Lower leg skin (tissue), 4 donors: Measurements from ENCODE around the gene CCSER1. TPM values are rescaled to one million over a fixed set of nuclear protein-coding genes. Genes with fewer than 3 reads are reported as not detected.

Experiments used
- DNase-seq, 2 donors: peaks; one replicate each; pipeline ENCODE4 v3.0.0-alpha.2; 2019; ENCODE audit warnings: low spot score in 2 of 2
- H3K4me3 ChIP-seq: fragments of 200-600 bp; sonication (generic); 2 replicates; pipeline ENCODE4 v1.5.1; 2017; ENCODE audit warnings: mild to moderate bottlenecking, low read depth; ENCODE audit not compliant: poor library complexity, severe bottlenecking
- POLR2A ChIP-seq, 2 donors: fragments of 450-650 bp; IDR thresholded peaks; one replicate each; pipeline ENCODE4 v1.6.1; 2016 to 2017; ENCODE audit warnings: antibody characterized with exemption in 2 of 2, mild to moderate bottlenecking in 1 of 2, moderate library complexity in 1 of 2
- WGBS, 2 donors: methylation state at CpG; one replicate each; pipeline ENCODE4 v1.1.5; 2018; 5-methylcytosine and 5-hydroxymethylcytosine counted together
- intact Hi-C: fragments of 100-400 bp; cut with DNase I; formaldehyde crosslinking; loops from one replicate; pipeline ENCODE4 v1.15.0; 2023; ENCODE audit warnings: low total_unique reads
- total RNA-seq, 4 donors: library from RNA; depleted of rRNA; stranded (reverse); fragments of >200 nt; gene quantifications; one replicate each; pipeline ENCODE4 v1.1.0, GENCODE V29; 2016
- TF ChIP-seq, protein P1 (sequence below), 3 donors: fragments of 450-650 bp; IDR thresholded peaks; one replicate each; pipeline ENCODE4 v1.5.1; 2016; ENCODE audit warnings: antibody characterized with exemption in 3 of 3, mild to moderate bottlenecking in 3 of 3, moderate library complexity in 2 of 3

The CCSER1 gene
- total RNA-seq, 4 donors from 2014 or later, result 6.5 to 12.1 (median 9.9) TPM

DNA sequence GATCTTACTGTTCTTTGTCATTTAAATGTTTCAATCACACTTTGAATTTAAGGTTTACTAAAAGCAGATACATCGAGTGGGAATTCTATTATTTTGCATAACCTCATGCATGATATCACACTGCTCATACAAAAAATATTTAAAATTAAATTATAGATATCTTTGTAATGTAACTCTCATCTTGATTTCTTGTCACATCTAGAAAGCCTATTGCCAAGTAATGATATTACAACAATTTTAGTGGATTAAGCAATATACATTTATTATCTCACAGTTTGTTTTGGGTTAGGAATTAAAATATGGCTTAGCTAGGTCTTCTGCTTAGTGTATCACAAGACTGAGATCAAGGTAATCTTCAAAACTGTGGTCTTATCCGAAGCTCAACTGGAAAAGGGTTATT is 865.0 kb downstream of the CCSER1 start:
- no peak overlapping the region for H3K4me3 ChIP-seq
- TF ChIP-seq, protein P1, sequence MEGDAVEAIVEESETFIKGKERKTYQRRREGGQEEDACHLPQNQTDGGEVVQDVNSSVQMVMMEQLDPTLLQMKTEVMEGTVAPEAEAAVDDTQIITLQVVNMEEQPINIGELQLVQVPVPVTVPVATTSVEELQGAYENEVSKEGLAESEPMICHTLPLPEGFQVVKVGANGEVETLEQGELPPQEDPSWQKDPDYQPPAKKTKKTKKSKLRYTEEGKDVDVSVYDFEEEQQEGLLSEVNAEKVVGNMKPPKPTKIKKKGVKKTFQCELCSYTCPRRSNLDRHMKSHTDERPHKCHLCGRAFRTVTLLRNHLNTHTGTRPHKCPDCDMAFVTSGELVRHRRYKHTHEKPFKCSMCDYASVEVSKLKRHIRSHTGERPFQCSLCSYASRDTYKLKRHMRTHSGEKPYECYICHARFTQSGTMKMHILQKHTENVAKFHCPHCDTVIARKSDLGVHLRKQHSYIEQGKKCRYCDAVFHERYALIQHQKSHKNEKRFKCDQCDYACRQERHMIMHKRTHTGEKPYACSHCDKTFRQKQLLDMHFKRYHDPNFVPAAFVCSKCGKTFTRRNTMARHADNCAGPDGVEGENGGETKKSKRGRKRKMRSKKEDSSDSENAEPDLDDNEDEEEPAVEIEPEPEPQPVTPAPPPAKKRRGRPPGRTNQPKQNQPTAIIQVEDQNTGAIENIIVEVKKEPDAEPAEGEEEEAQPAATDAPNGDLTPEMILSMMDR (IDR thresholded peaks at IDR 0.05), result no peak
- no peak for TF ChIP-seq POLR2A (IDR thresholded peaks at IDR 0.05)
- DNase-seq, result no peak
- intact Hi-C loops, result no loop called here
- 79 to 88% methylated on average over 2 of the region's 2 CpGs for WGBS, 2 donors

DNA sequence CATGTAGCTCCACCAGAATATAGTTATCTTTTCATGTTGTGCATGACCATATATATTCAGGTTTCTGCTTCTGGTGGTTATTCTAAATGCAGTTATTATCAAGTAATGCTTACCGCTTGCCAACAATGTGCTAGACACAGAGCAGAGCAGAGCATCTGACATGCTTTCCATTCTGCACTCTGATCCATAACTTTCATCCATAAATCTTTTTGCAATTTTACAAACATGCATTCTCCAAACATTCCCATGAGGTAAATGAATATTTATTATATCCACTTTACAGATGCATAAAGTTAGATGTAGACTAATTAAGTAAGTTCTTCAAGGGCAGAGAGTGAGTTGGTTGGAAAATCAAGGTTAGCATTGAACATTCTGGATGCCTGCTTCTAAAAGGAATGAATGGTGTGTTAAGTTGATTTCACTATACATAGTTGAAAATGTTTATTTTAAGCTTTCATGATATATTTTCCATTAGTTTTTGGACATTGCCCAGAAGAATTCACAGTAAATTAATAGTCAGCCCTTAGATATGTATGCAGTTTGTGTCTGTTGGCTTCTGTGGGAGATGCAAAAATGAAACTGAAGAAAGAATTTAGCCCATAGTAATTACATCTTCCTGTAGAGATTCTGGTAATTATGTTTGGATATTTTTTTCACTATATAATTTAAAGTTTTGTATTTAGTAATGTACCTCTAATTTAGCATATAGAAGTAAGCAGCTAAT is 867.8 kb downstream of the CCSER1 start:
- 78 to 83% methylated on average over 1 of the region's 1 CpG for WGBS, 2 donors
- intact Hi-C loops, result no loop called here
- H3K4me3 ChIP-seq, result no peak overlapping the region
- no peak for TF ChIP-seq POLR2A (IDR thresholded peaks at IDR 0.05)
- TF ChIP-seq, protein P1 (IDR thresholded peaks at IDR 0.05), result no peak
- no peak for DNase-seq

DNA sequence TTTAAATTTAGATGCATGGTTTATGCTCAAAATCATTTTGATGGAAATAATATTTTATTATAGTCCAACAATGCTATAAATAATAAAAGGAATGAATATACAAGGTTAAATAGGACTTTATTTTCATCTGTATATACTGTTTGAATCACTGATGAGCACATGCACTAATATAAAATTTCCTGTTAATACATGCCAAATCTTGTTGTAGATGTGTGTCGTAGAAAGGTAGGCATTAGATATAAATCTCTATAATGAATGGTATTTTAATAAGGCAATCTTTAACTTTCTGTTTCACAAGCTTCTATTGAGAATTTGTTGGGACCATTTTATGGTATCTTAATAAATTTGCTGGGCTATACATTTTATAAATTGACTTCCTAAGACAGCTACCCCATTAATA is 868.8 kb downstream of the CCSER1 start:
- H3K4me3 ChIP-seq, result no peak overlapping the region
- intact Hi-C loops, result no loop called here
- DNase-seq, result no peak
- 57 to 64% methylated on average over 1 of the region's 1 CpG for WGBS, 2 donors
- TF ChIP-seq POLR2A (IDR thresholded peaks at IDR 0.05), result no peak
- TF ChIP-seq, protein P1 (IDR thresholded peaks at IDR 0.05), result no peak

DNA sequence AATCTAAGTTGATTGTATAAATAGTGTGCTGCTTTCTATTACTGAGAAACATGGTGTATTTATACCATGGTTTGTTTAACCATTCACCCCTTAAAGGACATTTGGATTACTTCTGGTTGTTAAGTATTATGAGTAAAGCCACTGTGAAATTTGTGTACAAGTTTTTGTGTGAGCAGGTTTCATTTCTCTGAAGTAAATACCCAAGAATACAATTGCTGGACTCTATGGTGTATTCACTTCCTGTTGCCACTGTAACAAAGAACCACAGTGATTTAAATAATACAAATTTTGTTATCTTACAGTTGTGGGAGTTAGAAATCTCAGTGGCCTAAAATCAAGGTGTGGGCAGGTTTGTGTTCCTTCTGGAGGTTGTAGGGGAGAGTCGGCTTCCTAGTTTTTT is 869.6 kb downstream of the CCSER1 start:
- 35 to 96% methylated on average over 1 of the region's 1 CpG for WGBS, 2 donors
- no peak for DNase-seq
- intact Hi-C loops, result no loop called here

DNA sequence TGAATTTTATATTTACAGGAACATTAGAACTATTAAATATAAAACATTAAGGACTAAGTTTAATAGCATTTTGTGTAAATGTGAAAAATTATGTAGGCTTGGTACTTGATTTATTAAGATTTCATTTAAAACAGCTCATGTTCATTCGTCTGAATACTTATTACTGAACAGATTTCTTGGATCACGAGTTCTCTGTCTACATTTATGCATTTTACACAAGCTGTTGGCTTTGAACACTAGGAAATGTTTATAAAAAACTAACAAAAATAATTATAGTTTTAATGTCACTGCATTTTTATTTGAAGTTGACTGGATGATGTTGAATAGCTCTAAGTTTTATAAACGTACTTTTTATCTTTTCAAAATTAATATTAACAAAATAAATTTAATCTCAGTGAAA is 888.7 kb downstream of the CCSER1 start:
- intact Hi-C loops, result no loop called here
- TF ChIP-seq, protein P1 (IDR thresholded peaks at IDR 0.05), result no peak
- TF ChIP-seq POLR2A (IDR thresholded peaks at IDR 0.05), result no peak
- no peak for DNase-seq
- whole genome bisulfite sequencing, 2 donors, result 65 to 73% methylated on average over 3 of the region's 3 CpGs
- no peak overlapping the region for H3K4me3 ChIP-seq

More for the DNA sequence above, 869.6 kb downstream of the CCSER1 start:
- no peak overlapping the region for H3K4me3 ChIP-seq
- TF ChIP-seq, protein P1 (IDR thresholded peaks at IDR 0.05), result no peak
- TF ChIP-seq POLR2A (IDR thresholded peaks at IDR 0.05), result no peak

DNA sequence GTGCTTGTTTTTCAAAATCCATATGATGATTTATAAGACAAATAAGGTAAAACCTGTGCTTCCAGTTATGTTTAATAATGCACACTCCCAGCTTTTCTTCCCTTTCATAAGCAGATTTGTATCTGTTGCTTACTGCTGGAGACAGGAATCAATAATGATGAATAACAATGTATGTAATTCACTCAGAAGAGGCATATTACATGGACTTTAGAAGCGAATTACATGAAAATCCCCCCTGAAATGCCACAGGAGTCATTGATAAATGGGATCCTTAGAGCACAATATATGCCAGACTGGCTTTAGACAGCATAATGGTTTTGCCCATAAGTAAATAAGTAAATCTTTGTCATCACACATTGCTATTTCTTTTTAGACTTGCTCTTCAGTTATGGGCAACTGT is 892.3 kb downstream of the CCSER1 start:
- TF ChIP-seq POLR2A (IDR thresholded peaks at IDR 0.05), result no peak
- TF ChIP-seq, protein P1 (IDR thresholded peaks at IDR 0.05), result no peak
- no peak overlapping the region for H3K4me3 ChIP-seq
- 69 to 75% methylated on average over 1 of the region's 1 CpG for WGBS, 2 donors
- no peak for DNase-seq
- intact Hi-C loops, result no loop called here
